Measurements from ENCODE around the gene PLCB2. TPM values are rescaled to one million over a fixed set of nuclear protein-coding genes. Genes with fewer than 3 reads are reported as not detected.

The PLCB2 gene
- total and polyA plus RNA-seq, 9 of the 15 experiments (the other 6 are each of a cell fraction or from before 2014, with no cell fraction given), result 0.37 to 12.3 (median 8.0) TPM

DNA sequence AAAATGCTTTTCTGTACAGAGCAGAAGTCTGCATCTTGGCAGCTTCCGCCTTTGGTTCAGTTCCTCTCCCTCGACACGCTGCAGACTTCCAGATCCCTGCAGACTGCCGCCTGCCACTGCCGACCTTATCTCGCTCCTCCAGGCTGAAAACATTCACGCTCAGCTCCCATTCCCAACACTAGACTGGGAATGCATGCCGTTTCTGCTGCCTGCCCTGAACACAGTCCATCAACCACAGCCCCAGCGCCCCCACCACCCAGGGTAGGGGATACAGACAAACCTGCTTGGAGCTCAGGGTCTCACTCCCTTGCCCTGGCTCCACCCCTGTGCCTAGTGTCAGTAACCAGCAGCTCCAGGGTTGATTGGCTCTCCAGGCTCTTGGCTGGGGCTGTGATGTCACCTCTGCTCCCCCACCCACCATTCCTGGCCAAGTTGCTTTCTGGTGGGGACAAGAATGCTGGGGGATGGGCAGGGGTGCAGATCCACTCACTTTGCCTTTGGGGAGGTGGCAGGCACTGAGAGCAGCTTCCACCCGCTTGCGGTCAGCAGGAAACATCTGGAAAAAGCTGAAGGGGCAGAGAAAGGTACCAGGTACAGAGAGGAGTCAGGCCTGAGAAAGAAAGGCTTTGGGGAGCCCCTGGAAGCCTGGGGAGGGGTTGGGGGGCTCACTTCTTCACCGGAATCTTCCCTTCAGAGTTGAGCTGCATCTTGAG lies 6.1 kb downstream of the PLCB2 start:
- peak; percentile 62 to 69 (median 64) for DNase-seq (ENCODE audit: extremely low read depth in 1 of 4, low spot score in 3 of 4)
- no peaks in the 10 kb centered on the region for H3K27me3 ChIP-seq (ENCODE audit: control insufficient read depth in 2 of 2, insufficient read depth in 2 of 2, low read length in 2 of 2)
- ChIA-PET CTCF (ENCODE audit: low intra/inter-chr PET ratio) (no interaction called here), POLR2A (interaction anchor here (0.9 to 1.6 kb wide), 5 partner anchors 8 to 14 kb away, joined by 3 to 13 read pairs (median 4); no protein-coding TSS in a partner anchor)
- peak; percentile 81 for ATAC-seq
- no peaks in the 10 kb centered on the region for H3K36me3 ChIP-seq (ENCODE audit: control insufficient read depth, insufficient read depth, low read length)
- H4K20me1 ChIP-seq (replicated peaks; ENCODE audit: control insufficient read depth, insufficient read depth, low read length), result no peaks in the 10 kb centered on the region
- H3K9ac ChIP-seq (ENCODE audit: insufficient read depth in 1 of 2, low read depth in 2 of 2, low read length in 2 of 2), result peak overlapping the region; percentile 19 to 80; a peak in 3 of 4 replicates
- H3K27ac ChIP-seq (ENCODE audit: extremely low read depth, low read depth, low read length), result peak overlapping the region; percentile 18
- H3K9me1 ChIP-seq (ENCODE audit: control insufficient read depth, insufficient read depth, low read length), result no peaks in the 10 kb centered on the region
- peak; percentile 69 for FAIRE-seq
- H3K9me3 ChIP-seq (replicated peaks; ENCODE audit: control insufficient read depth, insufficient read depth, low read depth, low read length), result no peaks in the 10 kb centered on the region
- in situ Hi-C loops (cut with MboI), result no loop called here
- peak overlapping the region; percentile 78 for H2AFZ ChIP-seq (ENCODE audit: low read depth, low read length)
- no peak overlapping the region for H3K4me3 ChIP-seq
- no TSS peak for BruUV-seq (replicated peaks)
- WGBS (ENCODE audit: insufficient coverage, low coverage, missing lambda C conversion rate), result 20% methylated on average over 12 of the region's 12 CpGs
- H3K4me1 ChIP-seq (replicated peaks in 1 of 2; ENCODE audit: control insufficient read depth in 2 of 2, insufficient read depth in 2 of 2, low read length in 2 of 2), result peaks cover 19 to 30% of the 10 kb centered on the region in 2 experiments; a peak in 4 of 5 replicates
- peak overlapping the region; percentile 55 for H3K4me2 ChIP-seq (ENCODE audit: insufficient read depth, low read length)
- intact Hi-C loops (cut with micrococcal nuclease), result no loop called here
- H3K79me2 ChIP-seq (ENCODE audit: control insufficient read depth, insufficient read depth, low read length), result no peaks in the 10 kb centered on the region
- TF ChIP-seq PTTG1 (tag; IDR thresholded peaks at IDR 0.05; ENCODE audit: low read depth) (no peak), PKNOX1 (IDR thresholded peaks at IDR 0.05) (peak; percentile 81), ZNF184 (CRISPR knock-in tag; IDR thresholded peaks at IDR 0.05) (no peak), ZNF121 (CRISPR knock-in tag; conservative IDR thresholded peaks at IDR 0.05) (peak; percentile 95), HDAC1 (IDR thresholded peaks at IDR 0.05) (peak in 1 of 2 experiments; percentile 61; a peak in 1 of 4 replicates), HSF4 (CRISPR knock-in tag; IDR thresholded peaks at IDR 0.05; ENCODE audit: borderline replicate concordance) (no peak), JUND (IDR thresholded peaks at IDR 0.05; ENCODE audit: borderline replicate concordance, low read depth, low read length) (no peak), JUND (tag; IDR thresholded peaks at IDR 0.05; ENCODE audit: borderline replicate concordance, low read depth, low read length) (peak; percentile 23; the same call in 1 of the 3 replicates), SMARCE1 (IDR thresholded peaks at IDR 0.05) (peak; percentile 71; the same call in 1 of the 2 replicates), ZBTB7A (IDR thresholded peaks at IDR 0.05; ENCODE audit: borderline replicate concordance, control insufficient read depth, low read depth, low read length) (peak; percentile 49; the same call in 1 of the 2 replicates), ELF4 (CRISPR knock-in tag; IDR thresholded peaks at IDR 0.05) (0 out of 2 replicates have a peak, but pooled peaks have one; percentile 14), TCF3 (CRISPR knock-in tag; IDR thresholded peaks at IDR 0.05) (peak; percentile 74), ATF1 (CRISPR knock-in tag; IDR thresholded peaks at IDR 0.05) (no peak), ATF1 (tag; IDR thresholded peaks at IDR 0.05) (peak; percentile 40; the same call in 1 of the 2 replicates), CTBP1 (IDR thresholded peaks at IDR 0.05; ENCODE audit: borderline replicate concordance) (peak; percentile 61; the same call in 1 of the 2 replicates), CAMTA2 (CRISPR knock-in tag; conservative IDR thresholded peaks at IDR 0.05) (no peak)
- TF ChIP-seq, protein P1, sequence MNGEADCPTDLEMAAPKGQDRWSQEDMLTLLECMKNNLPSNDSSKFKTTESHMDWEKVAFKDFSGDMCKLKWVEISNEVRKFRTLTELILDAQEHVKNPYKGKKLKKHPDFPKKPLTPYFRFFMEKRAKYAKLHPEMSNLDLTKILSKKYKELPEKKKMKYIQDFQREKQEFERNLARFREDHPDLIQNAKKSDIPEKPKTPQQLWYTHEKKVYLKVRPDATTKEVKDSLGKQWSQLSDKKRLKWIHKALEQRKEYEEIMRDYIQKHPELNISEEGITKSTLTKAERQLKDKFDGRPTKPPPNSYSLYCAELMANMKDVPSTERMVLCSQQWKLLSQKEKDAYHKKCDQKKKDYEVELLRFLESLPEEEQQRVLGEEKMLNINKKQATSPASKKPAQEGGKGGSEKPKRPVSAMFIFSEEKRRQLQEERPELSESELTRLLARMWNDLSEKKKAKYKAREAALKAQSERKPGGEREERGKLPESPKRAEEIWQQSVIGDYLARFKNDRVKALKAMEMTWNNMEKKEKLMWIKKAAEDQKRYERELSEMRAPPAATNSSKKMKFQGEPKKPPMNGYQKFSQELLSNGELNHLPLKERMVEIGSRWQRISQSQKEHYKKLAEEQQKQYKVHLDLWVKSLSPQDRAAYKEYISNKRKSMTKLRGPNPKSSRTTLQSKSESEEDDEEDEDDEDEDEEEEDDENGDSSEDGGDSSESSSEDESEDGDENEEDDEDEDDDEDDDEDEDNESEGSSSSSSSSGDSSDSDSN (IDR thresholded peaks at IDR 0.05; ENCODE audit: borderline replicate concordance in 1 of 2, low read depth in 2 of 2, low read length in 2 of 2), result peak in 1 of 2 experiments; percentile 51; a peak in 1 of 4 replicates
- TF ChIP-seq, protein P2, sequence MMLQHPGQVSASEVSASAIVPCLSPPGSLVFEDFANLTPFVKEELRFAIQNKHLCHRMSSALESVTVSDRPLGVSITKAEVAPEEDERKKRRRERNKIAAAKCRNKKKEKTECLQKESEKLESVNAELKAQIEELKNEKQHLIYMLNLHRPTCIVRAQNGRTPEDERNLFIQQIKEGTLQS (IDR thresholded peaks at IDR 0.05), result peak; percentile 31; the same call in 1 of the 2 replicates
- TF ChIP-seq, protein P2 (CRISPR knock-in tag; conservative IDR thresholded peaks at IDR 0.05), result no peak
